Measurements from ENCODE around the gene AADACL4.
"Not testable (repeated sequence)": the region's sequence is repeated elsewhere in the genome, so short reads cannot be mapped to it uniquely, and the experiment has no call there.

The AADACL4 gene

DNA sequence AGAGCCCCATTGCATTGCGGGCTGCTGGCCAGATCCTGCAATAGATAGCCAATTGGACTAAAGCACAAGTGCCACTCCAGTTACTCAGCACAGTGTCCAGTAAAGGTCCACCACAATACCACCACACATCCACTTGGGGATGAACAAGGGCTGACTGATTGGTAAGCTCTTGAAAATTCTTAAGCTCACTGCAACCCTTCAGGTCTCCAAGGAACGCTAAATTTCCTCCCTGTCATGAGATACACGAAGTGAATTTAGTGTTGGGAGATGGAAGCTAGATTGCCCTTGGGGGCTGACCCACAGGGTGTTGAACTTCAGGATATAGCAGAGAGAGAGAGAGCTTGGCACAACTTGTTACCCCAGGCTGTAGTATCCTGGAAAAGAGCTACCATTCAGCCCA lies 62.2 kb downstream of the AADACL4 start:
- DNase-seq: no peak
- peaks cover 4% of the 10 kb centered on the region for H3K36me3 Mint-ChIP-seq (ENCODE audit: insufficient read depth)
- peaks cover 39 to 50% of the 10 kb centered on the region in 2 donors for H3K27me3 Mint-ChIP-seq
- H3K27ac Mint-ChIP-seq: no peak overlapping the region
- ATAC-seq (replicated peaks): no peak
- no peaks in the 10 kb centered on the region for H3K4me1 Mint-ChIP-seq (ENCODE audit: low read depth in 2 of 2)
- H3K9me3 Mint-ChIP-seq: peaks cover 3 to 8% of the 10 kb centered on the region in 2 donors
- H3K4me3 Mint-ChIP-seq: no peak overlapping the region

DNA sequence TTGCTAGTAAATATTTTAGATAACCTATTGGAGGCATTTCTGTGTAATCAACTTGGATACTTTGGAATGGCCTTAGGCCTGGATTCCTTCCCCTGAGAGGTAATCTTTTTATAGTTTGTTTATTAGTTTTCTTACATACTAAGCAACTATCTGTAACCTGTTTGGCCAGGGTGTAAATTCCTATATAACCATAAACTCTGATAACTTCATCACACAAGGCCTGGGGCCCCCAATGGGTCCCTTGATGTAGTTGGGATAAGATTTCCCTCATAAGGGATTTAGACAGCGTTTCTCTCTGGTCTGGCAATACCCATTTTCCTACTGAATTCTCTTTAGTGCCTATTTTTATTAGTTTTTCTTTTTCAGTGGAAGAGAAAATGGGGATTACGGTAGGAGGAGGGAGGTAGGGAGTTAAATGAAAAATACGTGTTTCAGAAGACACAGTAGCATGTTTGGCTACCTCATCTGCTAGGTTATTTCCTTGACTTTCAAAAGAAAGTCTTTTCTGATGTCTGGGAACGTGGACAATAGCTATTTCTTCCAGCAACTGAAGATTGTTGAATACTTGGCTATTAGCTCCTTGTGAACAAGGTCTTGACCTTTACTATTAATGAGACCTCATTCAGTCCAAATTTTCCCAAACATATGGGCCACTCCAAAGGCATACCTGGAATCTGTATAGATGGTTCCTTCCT lies 64.7 kb downstream of the AADACL4 start:
- no peak overlapping the region for H3K27ac Mint-ChIP-seq
- peaks cover 4% of the 10 kb centered on the region for H3K36me3 Mint-ChIP-seq (ENCODE audit: insufficient read depth)
- ATAC-seq (replicated peaks): no peak
- peaks cover 3 to 8% of the 10 kb centered on the region in 2 donors for H3K9me3 Mint-ChIP-seq
- H3K4me3 Mint-ChIP-seq: no peak overlapping the region
- peaks cover 54 to 56% of the 10 kb centered on the region in 2 donors for H3K27me3 Mint-ChIP-seq
- no peaks in the 10 kb centered on the region for H3K4me1 Mint-ChIP-seq (ENCODE audit: low read depth in 2 of 2)
- no peak for DNase-seq

DNA sequence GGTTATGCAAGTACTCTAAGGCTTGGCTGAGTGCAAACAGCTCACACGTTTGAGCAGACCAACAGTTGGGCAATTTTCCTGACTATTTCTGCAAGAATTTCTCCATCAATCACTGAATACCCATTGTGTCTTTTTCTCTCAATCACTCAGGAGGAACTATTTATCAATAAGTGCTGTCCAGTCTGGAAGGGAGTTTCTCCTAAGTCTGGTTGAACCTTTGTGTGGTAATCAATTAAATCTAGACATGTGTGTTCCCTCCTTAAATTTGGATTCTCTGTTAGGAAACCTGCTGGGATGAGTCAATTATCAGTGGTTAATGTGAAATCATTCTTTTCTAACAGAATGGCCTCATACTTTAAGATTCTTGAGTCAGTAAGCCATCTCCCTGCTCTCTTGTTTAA lies 65.2 kb downstream of the AADACL4 start:
- no peak for ATAC-seq (replicated peaks)
- no peak overlapping the region for H3K4me3 Mint-ChIP-seq

DNA sequence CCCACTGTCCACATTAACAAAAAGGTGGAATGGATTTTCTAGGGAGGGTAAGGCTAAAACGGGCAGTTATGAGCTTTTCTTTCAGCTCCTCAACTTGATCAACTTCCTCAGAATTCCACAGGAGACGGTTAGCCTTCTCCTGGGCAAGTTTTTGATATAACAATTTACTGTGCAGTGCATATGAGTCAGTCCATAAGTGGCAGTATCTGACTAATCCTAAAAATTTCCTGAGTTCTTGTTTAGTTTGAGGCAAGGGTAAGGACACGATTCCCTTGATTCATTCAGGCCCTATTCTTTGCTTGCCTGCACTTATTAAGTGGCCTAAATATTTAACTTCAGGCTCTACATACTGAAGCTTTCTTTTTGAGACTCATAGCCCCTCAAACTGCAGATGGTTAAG lies 65.8 kb downstream of the AADACL4 start:
- Mint-ChIP-seq H3K36me3 (ENCODE audit: insufficient read depth) (peaks cover 4% of the 10 kb centered on the region), H3K27ac (no peak overlapping the region), H3K4me1 (ENCODE audit: low read depth in 2 of 2) (no peaks in the 10 kb centered on the region), H3K4me3 (no peak overlapping the region), H3K9me3 (no peaks in the 10 kb centered on the region), H3K27me3 (peaks cover 62% of the 10 kb centered on the region in 2 donors)
- ATAC-seq (replicated peaks) (no peak), DNase-seq (no peak)

More for the DNA sequence above, 65.2 kb downstream of the AADACL4 start:
- Mint-ChIP-seq H3K27me3 (peaks cover 59 to 61% of the 10 kb centered on the region in 2 donors), H3K36me3 (ENCODE audit: insufficient read depth) (peaks cover 4% of the 10 kb centered on the region), H3K4me1 (ENCODE audit: low read depth in 2 of 2) (no peaks in the 10 kb centered on the region), H3K9me3 (peaks cover under 1 to 3% of the 10 kb centered on the region in 2 donors), H3K27ac (no peak overlapping the region)
- no peak for DNase-seq

DNA sequence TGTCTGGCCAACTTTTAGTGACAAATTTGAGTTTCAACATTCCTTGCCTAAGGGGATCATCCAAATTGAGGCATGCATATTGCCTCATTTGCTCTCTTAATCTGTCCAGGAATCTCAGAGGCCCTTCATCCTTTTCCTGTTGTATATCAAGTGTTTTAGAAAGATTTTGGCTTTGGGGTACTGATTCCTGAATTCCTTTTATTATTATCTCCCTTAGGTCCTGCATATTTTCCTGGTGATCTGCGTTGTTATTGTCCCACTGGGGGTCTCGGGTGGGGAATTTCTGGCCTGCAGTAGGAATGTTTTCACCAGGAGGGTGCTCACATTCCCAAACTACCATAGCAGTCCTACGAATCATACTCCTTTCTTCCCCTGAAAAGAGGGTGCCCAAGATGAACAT lies 67.7 kb downstream of the AADACL4 start:
- H3K27ac Mint-ChIP-seq: no peak overlapping the region
- ATAC-seq (replicated peaks) (no peak), DNase-seq (no peak)
- no peaks in the 10 kb centered on the region for H3K9me3 Mint-ChIP-seq
- peaks cover 4% of the 10 kb centered on the region for H3K36me3 Mint-ChIP-seq (ENCODE audit: insufficient read depth)
- no peaks in the 10 kb centered on the region for H3K4me1 Mint-ChIP-seq (ENCODE audit: low read depth in 2 of 2)
- H3K4me3 Mint-ChIP-seq: no peak overlapping the region
- peaks cover 66 to 69% of the 10 kb centered on the region in 2 donors for H3K27me3 Mint-ChIP-seq

DNA sequence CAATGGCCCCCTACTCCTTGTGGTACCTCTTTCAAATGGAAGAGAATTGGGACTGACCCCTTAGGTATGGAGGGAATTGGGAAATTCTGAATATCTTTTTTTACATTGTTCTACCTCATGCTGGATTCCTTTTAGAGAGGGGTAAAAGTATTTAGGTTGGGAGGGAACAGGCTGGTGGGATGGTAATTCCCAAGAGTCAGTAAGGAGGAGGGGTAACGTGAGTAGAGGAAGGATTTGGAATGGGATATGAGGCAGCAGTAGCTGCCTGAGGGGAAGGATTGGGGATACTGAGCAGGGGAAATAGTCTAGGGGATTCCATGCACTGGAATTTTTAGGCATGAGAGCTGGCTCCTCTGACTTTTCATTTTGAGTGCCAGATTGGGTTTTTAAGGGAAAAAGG lies 68.2 kb downstream of the AADACL4 start:
- DNase-seq (no peak), ATAC-seq (replicated peaks) (no peak)
- peaks cover 4% of the 10 kb centered on the region for H3K36me3 Mint-ChIP-seq (ENCODE audit: insufficient read depth)
- no peaks in the 10 kb centered on the region for H3K4me1 Mint-ChIP-seq (ENCODE audit: low read depth in 2 of 2)
- no peak overlapping the region for H3K27ac Mint-ChIP-seq
- peaks cover 61 to 66% of the 10 kb centered on the region in 2 donors for H3K27me3 Mint-ChIP-seq
- H3K4me3 Mint-ChIP-seq: no peak overlapping the region
- H3K9me3 Mint-ChIP-seq: no peaks in the 10 kb centered on the region

DNA sequence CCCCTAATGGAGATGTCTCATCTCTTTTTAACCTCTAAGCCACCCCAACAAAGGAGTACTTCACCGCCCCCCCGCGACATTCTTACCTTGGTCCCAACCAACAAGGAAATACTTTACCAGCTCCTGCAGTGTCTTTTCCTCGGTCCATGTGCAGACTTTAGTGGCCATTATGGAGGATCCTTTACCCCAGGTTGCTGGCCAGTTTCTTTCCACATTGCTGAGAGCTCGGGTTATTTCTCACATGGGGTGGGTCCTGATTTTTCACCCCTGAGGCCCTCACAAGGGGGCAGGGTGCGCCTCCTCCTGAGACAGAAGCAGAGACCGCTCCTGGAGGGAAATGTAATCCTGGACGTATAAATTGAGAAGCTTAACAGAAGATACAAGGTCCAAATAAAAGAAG lies 69.0 kb downstream of the AADACL4 start:
- H3K9me3 Mint-ChIP-seq: no peaks in the 10 kb centered on the region
- DNase-seq (no peak), ATAC-seq (replicated peaks) (no peak)
- no peak overlapping the region for H3K27ac Mint-ChIP-seq
- no peaks in the 10 kb centered on the region for H3K4me1 Mint-ChIP-seq (ENCODE audit: low read depth in 2 of 2)
- peaks cover 1% of the 10 kb centered on the region for H3K36me3 Mint-ChIP-seq (ENCODE audit: insufficient read depth)
- H3K27me3 Mint-ChIP-seq: peaks cover 62 to 66% of the 10 kb centered on the region in 2 donors
- no peak overlapping the region for H3K4me3 Mint-ChIP-seq

DNA sequence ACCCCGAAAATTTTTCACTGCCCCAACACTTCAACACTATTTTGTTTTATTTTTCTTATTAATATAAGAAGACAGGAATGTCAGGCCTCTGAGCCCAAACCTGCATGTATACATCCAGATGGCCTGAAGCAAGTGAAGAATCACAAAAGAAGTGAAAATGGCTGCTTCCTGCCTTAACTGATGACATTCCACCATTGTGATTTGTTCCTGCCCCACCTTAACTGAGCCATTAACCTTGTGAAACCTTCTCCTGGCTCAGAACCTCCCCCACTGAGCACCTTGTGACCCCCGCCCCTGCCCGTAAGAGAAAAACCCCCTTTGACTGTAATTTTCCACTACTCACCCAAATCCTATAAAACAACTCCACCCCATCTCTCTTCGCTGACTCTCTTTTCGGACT lies 69.8 kb downstream of the AADACL4 start:
- not testable (repeated sequence) for H3K4me1 Mint-ChIP-seq (ENCODE audit: low read depth in 2 of 2); H3K4me3 Mint-ChIP-seq; H3K36me3 Mint-ChIP-seq (ENCODE audit: insufficient read depth); ATAC-seq (replicated peaks); H3K9me3 Mint-ChIP-seq; H3K27ac Mint-ChIP-seq; DNase-seq
- H3K27me3 Mint-ChIP-seq: peaks cover 65 to 66% of the 10 kb centered on the region in 2 donors

DNA sequence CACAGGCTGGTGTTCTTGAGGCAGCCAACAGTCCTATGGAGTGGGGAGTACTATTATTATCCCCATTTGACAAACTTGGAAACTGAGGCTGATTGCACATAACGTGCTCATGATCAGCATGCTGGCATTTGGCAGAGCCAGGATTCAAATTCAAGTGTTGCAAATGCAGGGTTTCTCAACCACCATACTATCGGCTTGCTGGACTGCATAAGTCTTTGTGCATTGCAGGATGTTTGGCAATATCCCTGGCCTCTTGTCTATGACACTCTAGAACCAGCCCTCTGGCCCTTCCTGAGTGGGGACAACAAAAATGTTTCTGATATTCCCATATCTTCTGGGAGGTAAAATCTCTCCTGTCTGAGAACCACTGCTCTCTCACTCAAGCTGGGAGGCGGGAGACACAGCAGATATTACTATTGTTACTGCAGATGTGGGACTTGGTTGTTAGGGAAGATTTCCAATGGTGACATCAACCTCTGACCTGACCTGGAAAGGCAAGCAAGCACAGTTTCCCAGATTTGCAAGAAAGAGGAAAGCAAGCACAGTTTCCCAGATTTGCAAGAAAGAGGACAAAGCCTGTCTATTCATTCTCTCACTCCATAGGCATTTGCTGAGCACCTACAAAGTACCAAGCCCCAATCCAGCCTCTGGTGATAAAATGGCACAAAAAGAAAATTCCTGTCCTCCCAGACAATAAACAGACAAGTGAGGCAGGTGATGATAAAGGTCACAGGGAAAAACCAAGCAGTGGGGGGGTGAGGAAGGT lies 71.0 kb downstream of the AADACL4 start:
- H3K36me3 Mint-ChIP-seq (ENCODE audit: insufficient read depth): no peaks in the 10 kb centered on the region
- H3K27ac Mint-ChIP-seq: no peak overlapping the region
- no peak for ATAC-seq (replicated peaks)
- H3K9me3 Mint-ChIP-seq: no peaks in the 10 kb centered on the region
- no peaks in the 10 kb centered on the region for H3K4me1 Mint-ChIP-seq (ENCODE audit: low read depth in 2 of 2)
- H3K27me3 Mint-ChIP-seq: peaks cover 74 to 78% of the 10 kb centered on the region in 2 donors
- H3K4me3 Mint-ChIP-seq: no peak overlapping the region
- no peak for DNase-seq

DNA sequence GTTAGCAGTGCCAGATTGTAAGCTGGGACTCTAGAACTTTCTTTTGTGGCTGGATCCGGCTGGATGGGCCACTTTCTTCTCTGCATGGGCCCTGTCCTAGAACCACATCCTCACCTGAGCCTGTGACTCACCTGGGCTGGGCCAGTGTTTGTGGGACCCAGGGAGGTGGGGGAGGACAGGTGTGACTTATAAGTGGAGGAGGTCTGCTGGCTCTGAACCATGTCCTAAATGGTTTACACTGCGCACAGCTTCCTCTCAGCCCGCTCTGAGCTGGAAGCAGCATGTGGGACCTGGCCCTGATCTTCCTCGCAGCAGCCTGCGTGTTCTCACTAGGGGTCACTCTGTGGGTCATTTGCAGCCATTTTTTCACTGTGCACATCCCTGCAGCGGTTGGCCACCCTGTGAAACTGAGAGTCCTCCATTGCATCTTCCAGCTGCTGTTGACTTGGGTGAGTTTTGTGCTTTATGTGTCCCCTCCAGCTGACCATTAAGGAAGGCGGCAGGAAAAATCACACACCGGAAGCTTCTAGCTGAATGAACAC lies 72.1 kb downstream of the AADACL4 start, which contains the start of gene AADACL3:
AADACL3 (plus strand) TSS at position 215 of the 542 bp plus-strand sequence; CDS start at position 282, 67 bp downstream.
- no peak for DNase-seq
- H3K4me1 Mint-ChIP-seq (ENCODE audit: low read depth in 2 of 2): no peaks in the 10 kb centered on the region
- peaks cover 76 to 78% of the 10 kb centered on the region in 2 donors for H3K27me3 Mint-ChIP-seq
- no peak for ATAC-seq (replicated peaks)
- no peaks in the 10 kb centered on the region for H3K36me3 Mint-ChIP-seq (ENCODE audit: insufficient read depth)
- H3K9me3 Mint-ChIP-seq: no peaks in the 10 kb centered on the region
- no peak within 1 kb of the TSS for H3K4me3 Mint-ChIP-seq
- no peak within 1 kb of the TSS for H3K27ac Mint-ChIP-seq
